ENCODE data around the gene UBLCP1.

GRCh38 chr5:159215886-159216285 is 47.2 kb upstream of the UBLCP1 start:
- TF ChIP-seq CTCF (conservative IDR thresholded peaks at IDR 0.05 in 1 of 2, IDR thresholded peaks at IDR 0.05 in 1 of 2; ENCODE audit: low read depth in 1 of 2, low read length in 2 of 2): no peak
- no peak for TF ChIP-seq EZH2 (IDR thresholded peaks at IDR 0.05; ENCODE audit: low read length, missing control alignments)

Data from fibroblast of lung (primary cell).